C4-2B (cell line): ENCODE measurements around the gene SCAPER.

Experiments
- ZFX ChIP-seq: fragments of 450-650 bp; IDR thresholded peaks from 2 replicates; pipeline ENCODE4 v1.6.1; 2017
- TF ChIP-seq, protein P1 (sequence below): fragments of 450-650 bp; conservative IDR thresholded peaks from 2 replicates; pipeline ENCODE4 v1.5.1; 2017; ENCODE audit warnings: mild to moderate bottlenecking

DNA sequence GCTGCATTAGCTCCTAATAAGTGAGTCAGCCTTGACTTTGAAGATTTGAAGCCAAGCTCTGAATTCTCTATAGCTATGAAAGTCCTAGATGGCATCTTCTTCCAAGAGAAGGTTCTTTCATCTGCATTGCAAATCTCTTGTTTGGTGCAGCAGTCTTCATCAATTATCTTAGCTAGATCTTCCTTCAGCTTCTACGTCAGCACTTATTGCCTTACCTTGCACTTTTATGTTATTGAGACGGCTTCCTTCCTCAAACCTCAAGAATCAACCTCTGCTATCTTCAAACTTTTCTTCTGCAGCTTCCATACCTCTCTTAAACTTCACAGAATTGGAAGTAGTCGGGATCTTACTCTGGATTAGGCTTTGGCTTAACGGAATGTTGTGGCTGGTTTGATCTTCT is 167.6 kb downstream of the SCAPER start:
- TF ChIP-seq, protein P1, sequence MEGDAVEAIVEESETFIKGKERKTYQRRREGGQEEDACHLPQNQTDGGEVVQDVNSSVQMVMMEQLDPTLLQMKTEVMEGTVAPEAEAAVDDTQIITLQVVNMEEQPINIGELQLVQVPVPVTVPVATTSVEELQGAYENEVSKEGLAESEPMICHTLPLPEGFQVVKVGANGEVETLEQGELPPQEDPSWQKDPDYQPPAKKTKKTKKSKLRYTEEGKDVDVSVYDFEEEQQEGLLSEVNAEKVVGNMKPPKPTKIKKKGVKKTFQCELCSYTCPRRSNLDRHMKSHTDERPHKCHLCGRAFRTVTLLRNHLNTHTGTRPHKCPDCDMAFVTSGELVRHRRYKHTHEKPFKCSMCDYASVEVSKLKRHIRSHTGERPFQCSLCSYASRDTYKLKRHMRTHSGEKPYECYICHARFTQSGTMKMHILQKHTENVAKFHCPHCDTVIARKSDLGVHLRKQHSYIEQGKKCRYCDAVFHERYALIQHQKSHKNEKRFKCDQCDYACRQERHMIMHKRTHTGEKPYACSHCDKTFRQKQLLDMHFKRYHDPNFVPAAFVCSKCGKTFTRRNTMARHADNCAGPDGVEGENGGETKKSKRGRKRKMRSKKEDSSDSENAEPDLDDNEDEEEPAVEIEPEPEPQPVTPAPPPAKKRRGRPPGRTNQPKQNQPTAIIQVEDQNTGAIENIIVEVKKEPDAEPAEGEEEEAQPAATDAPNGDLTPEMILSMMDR, result no peak
- no peak for TF ChIP-seq ZFX
